Activated CD8-positive, alpha-beta T cell treated with anti-CD3 and anti-CD28 coated beads for 36 hours (primary cell): Measurements from ENCODE around the gene MBD3L2. TPM values are rescaled to one million over a fixed set of nuclear protein-coding genes. Genes with fewer than 3 reads are reported as not detected.
"Not testable (repeated sequence)": the region's sequence is repeated elsewhere in the genome, so short reads cannot be mapped to it uniquely, and the experiment has no call there.

Experiments
- ATAC-seq: fragments of 200-7000 bp; cut with Tn5 transposase; one replicate; pipeline ENCODE4 v1.10.0; 2021; ENCODE audit warnings: mild to moderate bottlenecking, moderate library complexity
- CTCF ChIA-PET: fragments of 350-600 bp; sonication (Branson Sonifier 250); formaldehyde crosslinking; loops from one replicate; lab custom pipeline; 2021; ENCODE audit warnings: antibody characterized with exemption; lab: Charles Lee
- POLR2A ChIA-PET: fragments of 350-600 bp; sonication (Branson Sonifier 250); formaldehyde crosslinking; loops from one replicate; lab custom pipeline; 2021; ENCODE audit warnings: antibody characterized with exemption; lab: Charles Lee
- DNase-seq: peaks from one replicate; pipeline ENCODE4 v3.0.0-alpha.2; 2020
- H3K27ac Mint-ChIP-seq: one replicate; pipeline ENCODE4 v1.8.0; 2021; ENCODE audit warnings: mild to moderate bottlenecking, mixed read lengths
- H3K27me3 Mint-ChIP-seq: one replicate; pipeline ENCODE4 v1.8.0; 2021; ENCODE audit warnings: mixed read lengths
- H3K36me3 Mint-ChIP-seq: one replicate; pipeline ENCODE4 v1.8.0; 2021; ENCODE audit warnings: low read depth, mixed read lengths
- H3K4me1 Mint-ChIP-seq: one replicate; pipeline ENCODE4 v1.8.0; 2021; ENCODE audit warnings: low read depth, mixed read lengths
- H3K4me3 Mint-ChIP-seq: one replicate; pipeline ENCODE4 v1.8.0; 2021; ENCODE audit warnings: mild to moderate bottlenecking, moderate library complexity, mixed read lengths
- H3K9me3 Mint-ChIP-seq: one replicate; pipeline ENCODE4 v1.8.0; 2021; ENCODE audit warnings: mixed read lengths
- intact Hi-C: fragments of 100-400 bp; cut with micrococcal nuclease; formaldehyde crosslinking; loops from one replicate; pipeline ENCODE4 v1.10.0; 2022
- total RNA-seq, 2 experiments: library from RNA; stranded (reverse); gene quantifications; one replicate each; pipeline ENCODE4 v1.2.3, GENCODE V29; 2021
- TF ChIP-seq, protein P1 (sequence below): fragments of 200-600 bp; IDR thresholded peaks from one replicate; pipeline ENCODE4 v1.8.0; 2022; ENCODE audit warnings: antibody characterized with exemption, mild to moderate bottlenecking

MBD3L2 gene
- total RNA-seq, 2 experiments from 2014 or later, result not detected

DNA sequence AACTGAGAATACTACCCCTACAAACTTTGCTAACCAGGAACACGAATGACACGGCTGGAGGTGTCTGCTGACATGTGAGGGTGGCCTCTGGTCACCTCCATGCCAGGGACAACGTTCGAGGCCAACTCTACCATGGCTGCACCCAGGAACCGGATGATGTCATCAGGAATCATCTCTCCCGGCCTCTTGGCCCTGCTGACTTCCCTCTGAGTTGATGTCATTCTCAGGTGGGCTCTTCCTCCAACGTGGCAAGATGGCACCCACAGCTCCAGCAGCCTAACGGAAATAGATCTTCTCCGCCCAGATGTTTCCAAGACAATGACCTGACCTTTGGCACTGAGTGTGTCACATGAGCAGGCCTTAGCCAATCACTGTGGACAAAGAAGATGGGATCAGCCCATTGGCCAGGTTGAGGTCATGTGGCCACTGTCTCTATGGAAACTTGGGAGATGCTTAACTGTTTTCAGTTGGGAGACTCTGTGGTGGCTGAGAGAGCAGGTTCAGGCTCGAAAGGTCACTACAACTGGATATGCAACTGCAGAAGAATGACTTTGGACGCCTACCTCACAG is 42.9 kb upstream of the MBD3L2 start:
- no peak for ATAC-seq
- CTCF ChIA-PET, result interaction anchor here (0.7 to 1.1 kb wide), 2 partner anchors 42 to 142 kb away, joined by 3 read pairs; no protein-coding TSS in a partner anchor
- no peaks in the 10 kb centered on the region for H3K27me3 Mint-ChIP-seq
- H3K9me3 Mint-ChIP-seq, result no peaks in the 10 kb centered on the region
- POLR2A ChIA-PET, result no interaction called here
- no peak overlapping the region for H3K4me3 Mint-ChIP-seq
- TF ChIP-seq, protein P1, sequence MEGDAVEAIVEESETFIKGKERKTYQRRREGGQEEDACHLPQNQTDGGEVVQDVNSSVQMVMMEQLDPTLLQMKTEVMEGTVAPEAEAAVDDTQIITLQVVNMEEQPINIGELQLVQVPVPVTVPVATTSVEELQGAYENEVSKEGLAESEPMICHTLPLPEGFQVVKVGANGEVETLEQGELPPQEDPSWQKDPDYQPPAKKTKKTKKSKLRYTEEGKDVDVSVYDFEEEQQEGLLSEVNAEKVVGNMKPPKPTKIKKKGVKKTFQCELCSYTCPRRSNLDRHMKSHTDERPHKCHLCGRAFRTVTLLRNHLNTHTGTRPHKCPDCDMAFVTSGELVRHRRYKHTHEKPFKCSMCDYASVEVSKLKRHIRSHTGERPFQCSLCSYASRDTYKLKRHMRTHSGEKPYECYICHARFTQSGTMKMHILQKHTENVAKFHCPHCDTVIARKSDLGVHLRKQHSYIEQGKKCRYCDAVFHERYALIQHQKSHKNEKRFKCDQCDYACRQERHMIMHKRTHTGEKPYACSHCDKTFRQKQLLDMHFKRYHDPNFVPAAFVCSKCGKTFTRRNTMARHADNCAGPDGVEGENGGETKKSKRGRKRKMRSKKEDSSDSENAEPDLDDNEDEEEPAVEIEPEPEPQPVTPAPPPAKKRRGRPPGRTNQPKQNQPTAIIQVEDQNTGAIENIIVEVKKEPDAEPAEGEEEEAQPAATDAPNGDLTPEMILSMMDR, result no peak
- intact Hi-C loops, result no loop called here
- no peak overlapping the region for H3K27ac Mint-ChIP-seq
- peaks cover 29% of the 10 kb centered on the region for H3K4me1 Mint-ChIP-seq
- no peaks in the 10 kb centered on the region for H3K36me3 Mint-ChIP-seq
- DNase-seq, result no peak

DNA sequence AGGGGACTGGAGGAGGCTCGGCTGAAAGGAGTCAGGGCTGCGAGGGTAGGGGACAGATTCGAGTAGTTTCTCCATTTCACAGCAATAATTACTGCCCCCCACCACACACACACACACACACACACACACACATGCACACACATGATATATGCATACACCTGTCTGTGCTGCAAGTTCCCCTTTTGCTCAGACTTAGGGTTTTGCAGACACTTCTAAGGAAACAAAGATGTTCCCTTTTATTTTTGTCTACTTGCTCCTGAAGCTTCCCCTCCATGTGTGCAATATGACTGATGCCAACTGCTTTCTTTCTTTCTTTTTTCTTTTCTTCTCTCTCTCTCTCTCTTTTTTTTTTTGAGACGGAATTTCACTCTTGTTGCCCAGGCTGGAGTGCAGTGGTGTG is 41.3 kb upstream of the MBD3L2 start:
- H3K27me3 Mint-ChIP-seq, result no peaks in the 10 kb centered on the region
- POLR2A ChIA-PET, result no interaction called here
- H3K4me1 Mint-ChIP-seq, result peaks cover 32% of the 10 kb centered on the region

DNA sequence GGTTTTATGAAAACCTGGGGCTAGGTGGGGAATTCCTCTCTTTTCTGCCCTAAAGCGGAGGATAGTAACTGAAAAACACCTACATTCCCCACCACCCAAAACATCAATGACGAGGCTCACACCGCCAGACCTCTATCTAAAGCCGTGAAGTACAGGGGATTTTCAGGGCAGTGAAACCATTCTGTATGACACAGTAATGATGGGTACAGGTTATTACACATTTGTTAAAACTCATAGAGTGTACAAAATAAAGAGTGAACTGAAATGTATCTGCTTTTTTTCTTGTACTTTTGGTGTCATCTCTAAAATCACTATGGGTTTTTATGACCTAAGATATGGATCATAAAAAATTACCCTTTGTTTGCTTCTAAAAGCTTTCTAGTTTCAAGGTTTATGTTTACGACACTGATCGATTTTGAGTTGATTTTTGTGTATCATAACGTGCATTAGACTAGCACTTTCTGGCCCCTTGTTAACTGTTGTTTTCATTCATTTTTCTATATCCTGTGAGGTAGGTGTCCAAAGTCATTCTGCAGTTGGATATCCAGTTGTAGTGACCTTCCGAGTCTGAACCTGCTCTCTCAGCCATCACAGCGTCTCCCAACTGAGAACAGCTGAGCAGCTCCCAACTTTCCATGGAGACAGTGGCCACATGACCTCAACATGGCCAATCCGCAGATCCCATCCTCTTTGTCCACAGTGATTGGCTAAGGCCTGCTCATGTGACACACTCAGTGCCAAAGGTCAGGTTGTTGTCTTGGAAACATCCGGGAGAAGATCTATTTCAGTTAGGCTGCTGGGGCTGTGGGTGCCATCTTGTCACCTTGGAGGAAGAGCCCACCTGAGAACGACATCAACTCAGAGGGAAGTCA is 38.2 kb upstream of the MBD3L2 start:
- Mint-ChIP-seq H3K9me3 (peaks cover 2% of the 10 kb centered on the region), H3K36me3 (peaks cover 3% of the 10 kb centered on the region), H3K4me1 (peaks cover 42% of the 10 kb centered on the region), H3K4me3 (no peak overlapping the region), H3K27me3 (no peaks in the 10 kb centered on the region), H3K27ac (peak overlapping the region; percentile 63)
- intact Hi-C loops, result no loop called here
- DNase-seq (peak; percentile 55), ATAC-seq (peak; percentile 82)
- POLR2A ChIA-PET, result no interaction called here
- CTCF ChIA-PET, result no interaction called here
- TF ChIP-seq, protein P1, result no peak

More for the DNA sequence above, 41.3 kb upstream of the MBD3L2 start:
- intact Hi-C loops, result no loop called here
- CTCF ChIA-PET, result no interaction called here
- H3K27ac Mint-ChIP-seq, result no peak overlapping the region
- no peak for DNase-seq
- H3K36me3 Mint-ChIP-seq, result no peaks in the 10 kb centered on the region
- TF ChIP-seq, protein P1, result no peak
- no peaks in the 10 kb centered on the region for H3K9me3 Mint-ChIP-seq
- ATAC-seq, result no peak
- no peak overlapping the region for H3K4me3 Mint-ChIP-seq

DNA sequence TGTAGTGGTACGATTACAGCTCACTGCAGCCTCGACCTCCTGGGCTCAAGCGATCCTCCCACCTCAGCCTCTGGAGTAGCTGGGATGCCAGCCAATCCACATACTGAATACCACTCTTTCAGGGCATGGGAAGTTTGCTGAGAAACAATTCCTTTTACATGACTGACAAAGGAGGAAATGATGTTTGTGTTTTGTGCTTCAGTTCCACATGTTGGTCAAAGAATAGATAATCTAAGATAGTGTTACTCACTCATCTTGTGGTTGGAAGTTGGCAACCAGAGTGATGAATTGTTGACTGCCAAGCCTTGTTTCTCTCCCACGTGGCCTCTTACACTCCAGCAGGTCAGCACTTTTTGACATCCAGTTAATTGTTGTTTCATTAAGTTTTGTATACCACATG is 35.4 kb upstream of the MBD3L2 start:
- intact Hi-C loops, result no loop called here
- TF ChIP-seq, protein P1, result no peak
- Mint-ChIP-seq H3K9me3 (peaks cover 2% of the 10 kb centered on the region), H3K27me3 (no peaks in the 10 kb centered on the region), H3K4me3 (no peak overlapping the region), H3K27ac (peak overlapping the region; percentile 55), H3K4me1 (peaks cover 33% of the 10 kb centered on the region), H3K36me3 (peaks cover 3% of the 10 kb centered on the region)
- POLR2A ChIA-PET, result no interaction called here
- ATAC-seq, result peak; percentile 64
- peak; percentile 40 for DNase-seq
- CTCF ChIA-PET, result interaction anchor here (1.3 kb wide), 1 partner anchor 85 kb away, joined by 5 read pairs; no protein-coding TSS in a partner anchor

DNA sequence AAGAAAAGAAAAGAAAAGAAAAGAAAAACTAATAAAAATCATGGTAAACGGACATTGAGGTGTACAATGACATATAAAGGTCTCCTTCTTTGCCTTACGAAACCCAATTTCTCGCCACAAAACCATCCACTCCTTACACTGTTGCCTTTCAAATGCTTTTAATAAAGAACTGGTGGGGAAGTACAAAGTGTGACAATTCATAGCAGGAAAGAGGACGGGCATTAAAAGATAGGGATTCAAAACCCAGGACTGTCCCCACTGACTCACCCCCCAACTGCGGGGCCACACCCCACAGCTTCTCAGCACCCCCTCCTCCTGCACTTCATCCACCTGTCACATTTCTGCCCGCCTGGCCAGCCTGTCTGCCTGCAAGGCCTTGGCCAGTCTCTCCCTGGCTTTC is 30.3 kb upstream of the MBD3L2 start:
- peaks cover 2% of the 10 kb centered on the region for H3K9me3 Mint-ChIP-seq
- POLR2A ChIA-PET, result no interaction called here
- ATAC-seq (no peak), DNase-seq (no peak)
- TF ChIP-seq, protein P1, result no peak
- CTCF ChIA-PET, result no interaction called here
- H3K4me3 Mint-ChIP-seq, result no peak overlapping the region
- intact Hi-C loops, result no loop called here
- peaks cover 4% of the 10 kb centered on the region for H3K4me1 Mint-ChIP-seq
- no peaks in the 10 kb centered on the region for H3K27me3 Mint-ChIP-seq
- no peak overlapping the region for H3K27ac Mint-ChIP-seq
- H3K36me3 Mint-ChIP-seq, result no peaks in the 10 kb centered on the region

DNA sequence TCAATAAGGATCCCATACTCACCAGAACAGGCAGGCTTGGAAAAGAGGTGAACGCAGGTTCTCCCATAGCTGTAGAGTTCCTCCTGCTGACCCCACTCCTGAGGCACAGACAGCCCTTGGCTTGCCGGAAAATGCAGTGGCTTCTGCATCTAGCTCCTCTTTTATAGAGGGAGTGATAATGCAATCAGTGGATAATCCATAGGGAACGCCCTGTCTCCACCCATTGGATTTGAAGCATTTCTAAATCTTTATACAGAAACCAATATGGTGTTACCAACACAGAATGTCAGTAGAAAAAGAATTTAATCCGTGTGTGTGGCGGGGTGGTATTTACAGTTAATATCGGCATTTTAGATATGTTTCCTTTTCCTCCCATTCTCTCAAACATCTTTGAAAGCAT is 27.8 kb upstream of the MBD3L2 start, which contains the start of gene MBD3L2B:
MBD3L2B (minus strand) TSS at position 101 of the 400 bp plus-strand sequence; CDS start at position 67, 34 bp downstream.
- H3K27me3 Mint-ChIP-seq, H3K9me3 Mint-ChIP-seq, ATAC-seq, H3K4me3 Mint-ChIP-seq, CTCF ChIA-PET, POLR2A ChIA-PET, H3K4me1 Mint-ChIP-seq, intact Hi-C loops, H3K27ac Mint-ChIP-seq, H3K36me3 Mint-ChIP-seq, DNase-seq: not testable (repeated sequence)

DNA sequence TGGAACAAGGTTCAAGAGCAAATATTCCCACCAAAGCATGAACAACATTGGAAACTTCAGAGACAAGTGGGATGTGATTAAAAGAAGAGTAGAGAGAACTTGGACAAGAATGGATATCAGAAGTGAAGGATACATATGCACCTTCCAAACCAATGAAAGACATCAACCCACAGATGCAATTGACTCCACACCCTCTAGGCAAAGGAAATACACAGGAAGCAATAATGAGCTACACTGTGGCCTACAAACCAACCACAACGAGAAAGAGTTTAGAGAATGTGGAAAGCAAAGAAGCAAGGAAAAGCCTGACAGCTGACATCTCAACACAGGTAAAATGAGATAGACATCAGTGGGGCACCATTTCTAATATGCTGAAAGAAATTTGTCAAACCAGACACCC is 20.3 kb upstream of the MBD3L2 start:
- POLR2A ChIA-PET, intact Hi-C loops, H3K27me3 Mint-ChIP-seq, DNase-seq, H3K27ac Mint-ChIP-seq, H3K9me3 Mint-ChIP-seq, H3K4me3 Mint-ChIP-seq, H3K36me3 Mint-ChIP-seq, CTCF ChIA-PET, ATAC-seq, H3K4me1 Mint-ChIP-seq: not testable (repeated sequence)
